ENCODE measurements around the gene HOXA2. TPM values are rescaled to one million over a fixed set of nuclear protein-coding genes. Genes with fewer than 3 reads are reported as not detected.

HOXA2 gene
- polyA plus RNA-seq, 5 donors: 16.0 to 23.8 (median 18.1) TPM

GRCh38 chr7:27128776-27129728 lies 26.6 kb upstream of the HOXA2 start:
- DNase-seq: no peak

GRCh38 chr7:27128034-27128433 lies 25.6 kb upstream of the HOXA2 start:
- DNase-seq: peak; percentile 89 to 92

GRCh38 chr7:27126596-27127327 lies 24.3 kb upstream of the HOXA2 start:
- no peak for DNase-seq

DNA sequence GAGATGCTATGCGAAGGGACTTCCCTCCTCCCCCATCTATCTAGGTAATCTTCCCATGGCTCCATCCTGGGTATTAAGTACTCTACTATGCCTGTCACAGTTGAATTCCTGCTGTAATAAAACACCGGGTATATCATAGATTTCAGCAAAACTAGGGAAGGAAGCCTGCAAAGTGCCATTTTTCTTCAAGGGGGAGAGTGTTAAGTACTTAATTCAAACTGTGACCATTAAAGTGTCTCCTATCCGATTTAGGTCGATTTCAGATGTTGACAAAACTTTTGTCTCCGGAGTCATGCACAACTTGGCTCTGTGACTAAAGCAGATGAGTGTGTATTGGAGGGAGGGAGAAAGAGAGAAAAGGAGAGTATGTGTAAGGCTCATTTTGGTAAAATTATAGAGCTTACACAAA lies 23.5 kb upstream of the HOXA2 start:
- no peak for DNase-seq

DNA sequence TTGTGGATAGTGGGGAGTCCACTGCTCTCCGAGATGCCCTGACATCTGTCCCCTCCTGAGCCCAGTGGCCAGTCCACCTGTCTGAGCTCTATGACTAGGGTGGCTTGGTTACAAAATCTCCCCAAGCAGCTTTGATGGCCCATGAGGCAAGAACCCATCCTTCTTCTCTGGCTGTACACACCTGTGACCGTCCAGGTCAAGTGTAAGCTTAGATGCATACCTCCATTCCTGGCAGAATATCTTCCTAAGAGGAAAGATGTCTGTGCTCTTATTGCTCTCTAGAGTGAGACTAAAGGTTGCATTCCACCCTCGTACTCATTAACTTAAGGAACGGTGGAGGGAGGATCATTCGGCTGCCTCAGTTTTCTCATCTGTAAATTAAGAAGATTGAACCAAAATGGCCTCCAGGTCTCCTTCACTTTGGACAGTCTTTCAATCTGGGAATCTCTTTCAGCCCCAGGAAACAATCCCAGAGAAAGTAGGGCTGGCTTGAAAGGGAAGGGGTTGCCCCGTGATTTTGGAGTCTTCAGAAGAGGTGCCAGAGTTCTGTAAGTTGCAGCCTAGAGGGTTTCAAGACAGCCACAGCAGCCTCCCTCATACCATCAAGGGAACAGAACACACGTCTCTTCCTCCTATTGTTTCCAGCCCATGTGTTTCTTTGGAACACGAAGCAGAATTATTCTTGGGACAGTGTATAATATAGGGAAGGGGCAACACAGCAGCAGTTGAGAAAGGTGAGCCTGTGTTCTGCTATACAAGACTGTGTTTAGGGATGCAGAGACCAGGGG lies 22.6 kb upstream of the HOXA2 start:
- no peak for DNase-seq

DNA sequence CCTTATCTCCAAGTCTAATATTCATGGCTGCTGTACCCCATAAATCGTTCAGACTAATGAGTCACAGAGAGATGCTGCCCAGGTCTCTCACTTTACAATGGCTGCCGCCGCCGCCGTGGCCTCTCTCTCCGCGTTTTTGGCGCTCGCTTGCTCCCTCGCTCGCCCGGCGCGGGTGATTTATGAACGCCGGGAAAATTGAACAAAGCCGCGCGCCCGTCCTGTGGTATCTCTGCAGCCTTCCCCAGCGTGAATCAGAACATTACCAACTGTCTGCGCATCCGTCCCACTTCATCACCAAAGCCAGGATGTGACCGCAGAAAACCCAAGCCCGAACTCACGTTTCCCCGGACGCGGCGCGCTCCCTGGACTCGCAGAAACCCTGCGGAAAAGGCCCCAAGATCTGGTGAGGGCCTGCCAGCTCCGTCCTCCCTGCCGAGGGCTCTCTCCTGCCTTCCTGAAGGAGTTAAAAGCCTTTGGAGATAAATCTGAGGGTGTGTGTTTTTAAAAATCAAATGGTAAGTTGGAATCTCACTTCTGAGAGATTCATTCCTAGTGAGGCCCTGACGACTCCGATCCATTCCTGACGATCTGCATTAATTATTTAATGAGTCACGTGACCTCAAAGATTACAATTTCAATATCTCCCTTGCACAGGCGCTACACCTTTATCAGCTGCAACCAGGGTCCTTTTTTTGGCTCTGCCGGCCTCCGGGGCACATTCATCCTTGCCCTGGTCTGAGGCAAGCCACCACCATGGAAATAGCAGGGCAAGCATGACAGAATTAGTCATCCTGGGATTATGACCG lies 21.8 kb upstream of the HOXA2 start:
- DNase-seq: no peak

- no peak for DNase-seq
Observed at GRCh38 chr7:27123477-27124053, 21.1 kb upstream of the HOXA2 start.

- no peak for DNase-seq
Observed at GRCh38 chr7:27123007-27123476, 20.6 kb upstream of the HOXA2 start.

DNA sequence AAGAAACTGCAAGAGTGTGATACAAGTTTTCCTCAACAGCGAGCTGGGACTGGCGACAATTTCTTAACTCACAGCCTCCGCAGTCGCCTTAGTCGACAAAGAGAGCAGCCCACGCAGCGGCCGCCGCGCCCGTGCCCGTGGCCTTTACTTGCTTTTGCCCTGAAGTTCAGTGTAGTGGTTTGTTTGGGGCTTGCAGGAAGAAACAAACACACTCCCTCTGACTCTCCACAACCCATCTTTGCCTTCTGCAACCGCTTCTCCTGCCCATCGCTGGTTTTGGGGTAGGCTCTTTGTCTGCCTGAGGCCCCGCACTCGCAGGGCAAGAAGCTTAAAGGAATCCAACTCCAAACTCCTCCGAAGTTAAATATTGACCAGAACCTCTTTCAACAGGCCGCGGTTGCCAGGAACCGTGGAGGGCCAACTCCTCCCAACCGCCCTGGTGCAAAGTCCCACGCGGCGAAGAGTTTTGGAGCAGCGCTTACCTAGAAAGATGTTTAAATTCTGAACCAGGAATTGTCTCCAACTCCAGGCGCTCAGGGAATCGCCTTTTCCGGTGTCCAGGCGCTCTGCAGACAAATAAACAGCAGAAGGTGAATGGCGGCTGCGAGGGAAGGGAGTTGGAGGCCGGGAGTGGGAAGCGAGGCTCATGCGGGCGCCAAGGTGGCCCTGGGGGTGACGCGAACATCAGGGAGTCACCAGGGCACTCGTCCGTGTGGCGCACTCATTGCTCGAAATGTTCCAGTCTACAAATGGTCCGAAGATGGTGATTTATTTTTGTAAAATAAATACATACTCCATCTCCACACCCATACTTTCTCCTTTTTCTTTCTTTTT lies 19.8 kb upstream of the HOXA2 start:
- no peak for DNase-seq

DNA sequence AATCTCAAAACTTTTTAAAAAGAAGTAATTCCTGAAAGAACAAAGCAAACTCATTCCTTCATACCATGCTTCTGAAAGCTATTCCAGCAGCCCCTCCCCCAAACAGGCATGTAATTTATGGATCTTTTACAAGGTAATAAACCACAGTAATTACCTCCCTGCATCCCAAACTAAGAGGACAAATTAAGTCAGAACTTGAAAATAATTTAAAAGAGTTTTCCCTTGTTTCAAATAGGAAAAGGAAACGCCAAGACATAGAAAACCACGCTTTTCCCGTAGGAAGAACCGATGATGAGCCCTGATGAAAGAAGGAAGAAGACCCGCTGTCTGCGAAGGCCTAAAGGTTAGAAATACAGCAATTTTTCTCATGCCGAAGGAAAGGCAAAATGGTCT lies 19.2 kb upstream of the HOXA2 start:
- DNase-seq: no peak

- no peak for DNase-seq
Observed at GRCh38 chr7:27119412-27119911, 17.0 kb upstream of the HOXA2 start.

DNA sequence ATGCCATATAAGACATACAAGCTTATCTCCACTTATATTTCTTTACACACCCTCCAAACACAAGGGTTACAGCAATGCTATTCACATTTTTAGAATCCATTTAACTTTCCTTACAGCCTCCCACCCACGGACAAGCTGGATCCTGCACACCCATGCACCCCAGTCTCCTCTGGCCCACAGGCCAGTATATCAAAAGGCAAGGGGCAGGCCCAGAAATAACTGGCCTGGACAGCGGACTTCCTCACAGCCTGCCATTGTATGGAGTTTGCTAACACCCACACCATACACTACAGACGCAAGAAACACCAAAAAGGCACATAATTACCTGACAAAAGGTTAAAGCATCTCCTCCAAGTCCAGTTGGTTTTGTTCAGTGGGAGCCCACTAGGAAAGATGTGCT lies 16.1 kb upstream of the HOXA2 start:
- DNase-seq: no peak

DNA sequence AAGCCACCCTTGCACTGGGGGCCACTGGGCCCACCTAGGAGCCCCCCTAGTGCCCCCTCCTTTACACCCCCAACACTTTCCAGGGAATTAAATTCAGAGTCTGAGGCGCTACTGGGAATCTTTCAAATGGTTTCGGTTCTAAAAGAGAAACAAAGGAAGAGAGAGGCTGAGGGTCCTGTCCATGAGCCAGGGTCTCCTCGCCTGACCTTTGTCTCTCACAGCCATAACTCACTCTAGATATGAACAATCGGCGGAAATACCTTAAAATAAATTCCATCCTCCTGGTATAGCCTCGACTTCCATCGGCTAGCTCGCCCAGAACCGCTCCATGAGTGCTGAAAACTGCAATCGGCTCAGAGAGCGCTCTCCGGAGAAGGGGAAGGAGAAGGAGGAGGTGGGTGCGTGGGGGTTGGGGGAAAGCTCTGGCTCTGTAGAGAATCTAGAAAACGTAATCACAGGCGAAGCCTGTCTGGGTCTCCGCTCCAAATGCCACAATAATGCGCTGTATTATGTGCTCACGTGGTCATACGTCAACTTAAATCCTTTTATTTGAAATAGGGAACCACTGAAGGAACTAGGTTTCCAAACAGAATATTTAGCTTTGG lies 15.5 kb upstream of the HOXA2 start:
- peak in 1 of 2 donors; percentile 51 for DNase-seq

- peak in 1 of 2 donors; percentile 38 for DNase-seq
Observed at GRCh38 chr7:27116962-27117886, 14.7 kb upstream of the HOXA2 start.

DNA sequence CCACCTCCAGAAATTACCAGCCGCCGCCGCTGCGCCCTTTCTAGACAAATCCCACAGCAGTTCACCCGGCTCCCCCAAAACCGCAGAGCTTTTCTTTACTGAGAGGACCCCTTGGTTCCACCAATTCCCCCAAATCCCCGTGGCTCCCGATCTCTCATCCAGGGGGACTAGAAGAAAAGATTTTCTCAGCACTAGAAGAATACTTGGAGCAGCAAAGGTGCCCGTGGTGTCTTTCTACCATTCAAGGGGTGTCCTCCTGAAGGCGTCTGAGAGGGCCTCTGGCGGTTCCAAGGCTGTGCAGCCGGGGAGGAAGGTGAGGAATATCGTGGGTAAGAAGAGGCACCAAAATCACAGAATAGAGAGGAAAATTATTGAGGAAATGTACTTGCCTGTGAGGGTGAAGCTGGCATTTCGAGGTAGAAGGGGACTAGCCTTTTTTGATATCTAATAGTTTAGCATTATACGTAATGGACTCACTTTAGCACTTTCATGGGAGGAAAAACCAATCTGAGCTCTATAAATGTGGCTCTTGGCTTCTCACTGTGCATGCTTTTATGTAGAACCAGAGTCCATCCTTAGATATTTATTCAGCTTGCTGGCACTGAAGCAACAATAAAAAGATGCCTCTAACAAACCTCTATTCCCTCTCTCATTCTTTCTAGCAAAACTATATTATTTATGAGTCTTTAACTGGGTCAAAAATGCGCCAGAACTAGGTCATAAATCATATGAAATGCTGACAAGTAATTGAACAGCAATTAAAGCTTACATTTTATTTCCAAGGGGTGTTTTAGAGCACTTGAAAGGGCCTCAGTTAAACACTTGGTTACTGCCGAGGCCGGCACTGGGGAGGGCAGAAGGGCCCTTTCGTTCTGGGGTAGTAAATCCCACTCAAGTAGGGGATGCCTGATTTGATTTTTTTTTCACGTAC lies 13.8 kb upstream of the HOXA2 start:
- DNase-seq: peak in 1 of 2 donors; percentile 45

DNA sequence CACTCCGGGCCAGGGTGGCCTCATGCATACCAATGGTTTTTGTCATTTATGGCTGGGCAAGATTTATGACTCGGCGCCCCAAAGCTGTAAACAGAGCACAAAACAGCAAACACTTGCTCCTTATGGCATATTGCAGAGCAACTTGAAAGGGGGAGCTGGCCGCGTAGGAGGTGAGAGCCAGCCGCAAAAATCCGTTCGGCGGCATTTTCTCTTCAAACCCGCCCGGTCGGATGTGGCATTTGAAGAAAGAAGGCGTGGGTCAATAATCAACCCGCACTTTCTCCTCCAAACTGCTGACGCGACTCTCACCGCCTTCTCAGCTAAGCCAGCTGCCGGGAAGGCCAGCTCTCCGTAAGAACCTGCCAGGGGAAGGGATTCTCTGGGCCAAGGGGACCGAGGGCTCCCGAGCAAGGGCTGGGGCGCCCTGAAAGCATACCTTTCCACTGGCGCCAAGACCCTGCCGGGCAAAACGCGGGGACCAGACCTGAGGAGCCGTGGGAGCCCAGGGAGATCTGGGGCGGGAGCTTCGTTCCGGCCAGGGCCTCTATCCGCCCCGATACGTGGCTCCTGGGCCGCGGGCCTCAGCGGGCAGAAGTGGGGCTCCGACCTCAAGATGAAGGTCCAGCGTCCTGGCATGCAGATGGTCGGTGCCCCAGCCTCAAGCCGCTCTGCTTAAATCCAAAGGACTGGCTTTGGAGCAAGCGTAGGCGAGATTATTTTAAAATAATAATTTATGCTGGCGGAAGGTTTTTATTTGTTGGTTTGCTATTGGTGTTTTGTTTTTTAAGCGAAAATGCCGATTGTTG lies 12.9 kb upstream of the HOXA2 start:
- DNase-seq: no peak
